Ovary (tissue), 3 donors: ENCODE data around the gene RBM15.

Experiments
- EP300 ChIP-seq: sonication (generic); formaldehyde crosslinking; IDR thresholded peaks from one replicate; pipeline ENCODE4 v1.6.1; 2017; ENCODE audit warnings: antibody characterized with exemption
- POLR2A ChIP-seq: fragments of 450-650 bp; IDR thresholded peaks from one replicate; pipeline ENCODE4 v1.6.1; 2017; ENCODE audit warnings: antibody characterized with exemption, mild to moderate bottlenecking, moderate library complexity
- TF ChIP-seq, protein P1 (sequence below), 3 donors: fragments of 450-650 bp in 2 of 3; fragments of 200-600 bp in 1 of 3; IDR thresholded peaks; one replicate each; pipeline versions ENCODE4 v1.5.1 to v1.8.0; 2016 to 2022; ENCODE audit warnings: antibody characterized with exemption in 3 of 3, mild to moderate bottlenecking in 1 of 3
- donor health status: DM: no; HTN: no; CAD: no.

DNA sequence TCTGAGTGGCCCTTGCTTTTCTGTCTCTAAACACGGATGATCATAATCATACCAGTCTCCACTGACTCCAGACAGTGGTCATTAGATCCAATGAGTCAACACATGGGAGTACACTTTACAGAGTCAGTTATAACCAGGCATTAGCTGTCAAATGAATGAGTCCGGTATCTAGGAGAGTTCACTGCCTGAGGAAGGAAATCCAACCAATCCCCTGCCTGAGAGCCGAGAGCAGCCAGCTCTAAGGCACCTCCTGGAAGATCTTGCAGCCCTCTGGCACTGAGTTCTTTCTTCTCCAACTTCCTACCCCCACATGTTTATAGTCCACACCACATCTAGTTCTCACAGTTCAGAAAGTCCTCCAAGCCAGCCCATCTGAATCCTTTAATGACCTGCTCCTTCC lies 29.4 kb upstream of the RBM15 start:
- TF ChIP-seq, protein P1, sequence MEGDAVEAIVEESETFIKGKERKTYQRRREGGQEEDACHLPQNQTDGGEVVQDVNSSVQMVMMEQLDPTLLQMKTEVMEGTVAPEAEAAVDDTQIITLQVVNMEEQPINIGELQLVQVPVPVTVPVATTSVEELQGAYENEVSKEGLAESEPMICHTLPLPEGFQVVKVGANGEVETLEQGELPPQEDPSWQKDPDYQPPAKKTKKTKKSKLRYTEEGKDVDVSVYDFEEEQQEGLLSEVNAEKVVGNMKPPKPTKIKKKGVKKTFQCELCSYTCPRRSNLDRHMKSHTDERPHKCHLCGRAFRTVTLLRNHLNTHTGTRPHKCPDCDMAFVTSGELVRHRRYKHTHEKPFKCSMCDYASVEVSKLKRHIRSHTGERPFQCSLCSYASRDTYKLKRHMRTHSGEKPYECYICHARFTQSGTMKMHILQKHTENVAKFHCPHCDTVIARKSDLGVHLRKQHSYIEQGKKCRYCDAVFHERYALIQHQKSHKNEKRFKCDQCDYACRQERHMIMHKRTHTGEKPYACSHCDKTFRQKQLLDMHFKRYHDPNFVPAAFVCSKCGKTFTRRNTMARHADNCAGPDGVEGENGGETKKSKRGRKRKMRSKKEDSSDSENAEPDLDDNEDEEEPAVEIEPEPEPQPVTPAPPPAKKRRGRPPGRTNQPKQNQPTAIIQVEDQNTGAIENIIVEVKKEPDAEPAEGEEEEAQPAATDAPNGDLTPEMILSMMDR (IDR thresholded peaks at IDR 0.05) = no peak
- TF ChIP-seq POLR2A (no peak), EP300 (no peak)
